Right ventricle myocardium superior (tissue), 1 donor: Measurements from ENCODE around the gene OLFM2. TPM values are rescaled to one million over a fixed set of nuclear protein-coding genes. Genes with fewer than 3 reads are reported as not detected.

Experiments used
- ATAC-seq: fragments of 200-7000 bp; cut with Tn5 transposase; one replicate; pipeline ENCODE4 v1.9.1; 2020; ENCODE audit warnings: mild to moderate bottlenecking; ENCODE audit not compliant: poor library complexity
- DNase-seq: peaks from one replicate; pipeline ENCODE4 v3.0.0-alpha.2; 2020
- intact Hi-C: fragments of 100-400 bp; cut with DNase I; formaldehyde crosslinking; loops from one replicate; pipeline ENCODE4 v1.11.2; 2022
- total RNA-seq: library from RNA; stranded (reverse); fragmentation: NEBNext Ultra II Directional; extraction: Animal tissue kit (Norgen Biotek cat#: 25700); gene quantifications from one replicate; pipeline ENCODE4 v1.2.1, GENCODE V29; 2021
- donor health status: DM: no; HTN: yes; CAD: no; lungs with severe emphysema.

The OLFM2 gene
- total RNA-seq, 1 donor from 2014 or later, result 2.2 TPM

GRCh38 chr19:9819596-9819909, 116.8 kb downstream of the OLFM2 start:
- intact Hi-C loops, result no loop called here
- DNase-seq (no peak), ATAC-seq (no peak)

GRCh38 chr19:9818734-9819595, 117.3 kb downstream of the OLFM2 start, which contains the start of gene FBXL12:
FBXL12 (minus strand) TSS chr19:9819079; CDS start chr19:9818813, 266 bp downstream.
- peak; percentile 95 for ATAC-seq
- DNase-seq, result peak; percentile 100
- intact Hi-C loops, result no loop called here

GRCh38 chr19:9818175-9818733, 118.1 kb downstream of the OLFM2 start:
- DNase-seq, result no peak
- intact Hi-C loops, result no loop called here
- ATAC-seq, result no peak

- DNase-seq (no peak), ATAC-seq (peak; percentile 14)
- intact Hi-C loops, result no loop called here
Measured at GRCh38 chr19:9811139-9811538, 125.2 kb downstream of the OLFM2 start.

- DNase-seq, result no peak
Measured at GRCh38 chr19:9808855-9809824, 127.2 kb downstream of the OLFM2 start.

GRCh38 chr19:9806803-9807202, 129.5 kb downstream of the OLFM2 start:
- intact Hi-C loops, result no loop called here
- no peak for DNase-seq
- no peak for ATAC-seq

More at GRCh38 chr19:9808855-9809824, 127.2 kb downstream of the OLFM2 start:
- no peak for ATAC-seq
- intact Hi-C loops, result no loop called here

Other genes with a start within 250 kb of the OLFM2 start
- gene ZNF846, start 167.8 kb downstream of the OLFM2 start, total RNA-seq, result 9.1 TPM
- gene FBXL12, start 117.4 kb downstream of the OLFM2 start, total RNA-seq, result 10.0 TPM
- gene UBL5, start 108.6 kb downstream of the OLFM2 start, total RNA-seq, result 595 TPM
- 92.5 TPM for gene PIN1, start 101.2 kb downstream of the OLFM2 start, total RNA-seq
- gene COL5A3, start 74.0 kb upstream of the OLFM2 start, total RNA-seq, result 10.1 TPM
- gene RDH8, start 77.0 kb upstream of the OLFM2 start, total RNA-seq, result not detected
- 8.5 TPM for gene SHFL, start 149.8 kb upstream of the OLFM2 start, total RNA-seq
- gene ANGPTL6, start 166.2 kb upstream of the OLFM2 start, total RNA-seq, result not detected
- gene PPAN, start 169.8 kb upstream of the OLFM2 start, total RNA-seq, result 20.0 TPM
- 4.9 TPM for gene P2RY11, start 175.2 kb upstream of the OLFM2 start, total RNA-seq
- 153 TPM for gene EIF3G, start 183.4 kb upstream of the OLFM2 start, total RNA-seq